ENCODE data around the gene TLR7.

Gene TLR7

GRCh38 chrX:12895866-12896265 lies 29.0 kb downstream of the TLR7 start:
- Histone ChIP-seq H3K9me3 (ENCODE audit: low read length) (no peaks in the 10 kb centered on the region), H3F3A (ENCODE audit: insufficient read depth, low read length) (no peaks in the 10 kb centered on the region), H3K4me1 (ENCODE audit: insufficient read depth, low read length, severe bottlenecking) (peaks cover 31% of the 10 kb centered on the region), H3K79me2 (ENCODE audit: insufficient read depth, low read length) (no peaks in the 10 kb centered on the region), H3K27ac (ENCODE audit: low read depth, low read length, poor library complexity, severe bottlenecking) (no peak overlapping the region), H3K4me3 (ENCODE audit: low read depth, low read length, poor library complexity, severe bottlenecking) (no peak overlapping the region), H3K9me2 (ENCODE audit: low read depth, low read length) (no peaks in the 10 kb centered on the region), H3K27me3 (ENCODE audit: insufficient read depth, low read length) (no peaks in the 10 kb centered on the region), H4K20me1 (ENCODE audit: insufficient read depth, low read length) (no peaks in the 10 kb centered on the region), H3K4me2 (ENCODE audit: low read length) (no peak overlapping the region), H3K9ac (ENCODE audit: low read length) (no peak overlapping the region), H2AFZ (ENCODE audit: low read length) (no peak overlapping the region), H3K36me3 (ENCODE audit: insufficient read depth, low read length) (no peaks in the 10 kb centered on the region)
- TF ChIP-seq, protein P1, sequence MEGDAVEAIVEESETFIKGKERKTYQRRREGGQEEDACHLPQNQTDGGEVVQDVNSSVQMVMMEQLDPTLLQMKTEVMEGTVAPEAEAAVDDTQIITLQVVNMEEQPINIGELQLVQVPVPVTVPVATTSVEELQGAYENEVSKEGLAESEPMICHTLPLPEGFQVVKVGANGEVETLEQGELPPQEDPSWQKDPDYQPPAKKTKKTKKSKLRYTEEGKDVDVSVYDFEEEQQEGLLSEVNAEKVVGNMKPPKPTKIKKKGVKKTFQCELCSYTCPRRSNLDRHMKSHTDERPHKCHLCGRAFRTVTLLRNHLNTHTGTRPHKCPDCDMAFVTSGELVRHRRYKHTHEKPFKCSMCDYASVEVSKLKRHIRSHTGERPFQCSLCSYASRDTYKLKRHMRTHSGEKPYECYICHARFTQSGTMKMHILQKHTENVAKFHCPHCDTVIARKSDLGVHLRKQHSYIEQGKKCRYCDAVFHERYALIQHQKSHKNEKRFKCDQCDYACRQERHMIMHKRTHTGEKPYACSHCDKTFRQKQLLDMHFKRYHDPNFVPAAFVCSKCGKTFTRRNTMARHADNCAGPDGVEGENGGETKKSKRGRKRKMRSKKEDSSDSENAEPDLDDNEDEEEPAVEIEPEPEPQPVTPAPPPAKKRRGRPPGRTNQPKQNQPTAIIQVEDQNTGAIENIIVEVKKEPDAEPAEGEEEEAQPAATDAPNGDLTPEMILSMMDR (IDR thresholded peaks at IDR 0.05; ENCODE audit: low read length), result no peak
- no peak for TF ChIP-seq EZH2 (IDR thresholded peaks at IDR 0.05; ENCODE audit: borderline replicate concordance, low read length)

DNA sequence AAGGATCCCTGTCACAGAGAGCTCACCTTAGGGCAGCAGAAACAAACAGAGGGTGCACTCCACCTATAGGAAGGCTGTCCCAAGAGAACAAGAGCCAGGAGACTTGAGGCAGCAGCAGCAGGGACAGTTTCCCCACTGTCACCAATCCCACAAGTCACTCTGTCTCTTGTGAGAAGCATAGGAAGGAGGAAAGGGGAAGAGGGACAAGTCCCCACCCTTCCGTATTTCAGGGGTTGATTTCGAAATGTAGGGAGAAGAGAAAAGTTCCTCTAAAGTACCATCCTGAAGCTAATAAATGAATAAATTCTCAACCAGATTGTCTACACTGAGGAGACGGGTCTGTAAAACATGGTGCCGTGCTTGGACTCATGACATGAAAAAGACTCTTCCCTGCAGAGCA lies 30.1 kb downstream of the TLR7 start:
- Histone ChIP-seq H2AFZ (ENCODE audit: low read length) (no peak overlapping the region), H3K36me3 (ENCODE audit: insufficient read depth, low read length) (no peaks in the 10 kb centered on the region), H3K9me3 (ENCODE audit: low read length) (no peaks in the 10 kb centered on the region), H3K4me1 (ENCODE audit: insufficient read depth, low read length, severe bottlenecking) (peaks cover 21% of the 10 kb centered on the region), H3K9ac (ENCODE audit: low read length) (no peak overlapping the region), H3K27ac (ENCODE audit: low read depth, low read length, poor library complexity, severe bottlenecking) (no peak overlapping the region), H3K4me2 (ENCODE audit: low read length) (no peak overlapping the region), H3F3A (ENCODE audit: insufficient read depth, low read length) (no peaks in the 10 kb centered on the region), H3K79me2 (ENCODE audit: insufficient read depth, low read length) (no peaks in the 10 kb centered on the region), H3K27me3 (ENCODE audit: insufficient read depth, low read length) (no peaks in the 10 kb centered on the region), H3K4me3 (ENCODE audit: low read depth, low read length, poor library complexity, severe bottlenecking) (no peak overlapping the region), H4K20me1 (ENCODE audit: insufficient read depth, low read length) (no peaks in the 10 kb centered on the region), H3K9me2 (ENCODE audit: low read depth, low read length) (no peaks in the 10 kb centered on the region)
- TF ChIP-seq, protein P1 (IDR thresholded peaks at IDR 0.05; ENCODE audit: low read length), result no peak
- TF ChIP-seq EZH2 (IDR thresholded peaks at IDR 0.05; ENCODE audit: borderline replicate concordance, low read length), result no peak

- no peaks in the 10 kb centered on the region for H3K27me3 ChIP-seq (ENCODE audit: insufficient read depth, low read length)
- H3K36me3 ChIP-seq (ENCODE audit: insufficient read depth, low read length), result no peaks in the 10 kb centered on the region
- no peaks in the 10 kb centered on the region for H3K9me2 ChIP-seq (ENCODE audit: low read depth, low read length)
- no peaks in the 10 kb centered on the region for H4K20me1 ChIP-seq (ENCODE audit: insufficient read depth, low read length)
- TF ChIP-seq, protein P1 (IDR thresholded peaks at IDR 0.05; ENCODE audit: low read length), result no peak
- no peak for TF ChIP-seq EZH2 (IDR thresholded peaks at IDR 0.05; ENCODE audit: borderline replicate concordance, low read length)
- no peak overlapping the region for H3K27ac ChIP-seq (ENCODE audit: low read depth, low read length, poor library complexity, severe bottlenecking)
- no peaks in the 10 kb centered on the region for H3K9me3 ChIP-seq (ENCODE audit: low read length)
- no peak overlapping the region for H3K9ac ChIP-seq (ENCODE audit: low read length)
- no peak overlapping the region for H3K4me3 ChIP-seq (ENCODE audit: low read depth, low read length, poor library complexity, severe bottlenecking)
- H3K4me2 ChIP-seq (ENCODE audit: low read length), result no peak overlapping the region
- no peak overlapping the region for H2AFZ ChIP-seq (ENCODE audit: low read length)
- no peaks in the 10 kb centered on the region for H3K79me2 ChIP-seq (ENCODE audit: insufficient read depth, low read length)
- no peaks in the 10 kb centered on the region for H3F3A ChIP-seq (ENCODE audit: insufficient read depth, low read length)
- H3K4me1 ChIP-seq (ENCODE audit: insufficient read depth, low read length, severe bottlenecking), result peaks cover 9% of the 10 kb centered on the region
These were observed 31.2 kb downstream of the TLR7 start for GRCh38 chrX:12898073-12898472.

All from OCI-LY1 (cell line).